GM21367 (cell line): ENCODE measurements around the gene SCAMP4.
A peak's percentile ranks its signal among the peaks of the same experiment; 100 is the strongest.

Source experiments
- ATAC-seq: cut with Tn5 transposase; IDR thresholded peaks from one replicate; pipeline ENCODE4 v1.9.1; 2021; ENCODE audit not compliant: unreplicated experiment

SCAMP4 gene, protein sequence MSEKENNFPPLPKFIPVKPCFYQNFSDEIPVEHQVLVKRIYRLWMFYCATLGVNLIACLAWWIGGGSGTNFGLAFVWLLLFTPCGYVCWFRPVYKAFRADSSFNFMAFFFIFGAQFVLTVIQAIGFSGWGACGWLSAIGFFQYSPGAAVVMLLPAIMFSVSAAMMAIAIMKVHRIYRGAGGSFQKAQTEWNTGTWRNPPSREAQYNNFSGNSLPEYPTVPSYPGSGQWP

DNA sequence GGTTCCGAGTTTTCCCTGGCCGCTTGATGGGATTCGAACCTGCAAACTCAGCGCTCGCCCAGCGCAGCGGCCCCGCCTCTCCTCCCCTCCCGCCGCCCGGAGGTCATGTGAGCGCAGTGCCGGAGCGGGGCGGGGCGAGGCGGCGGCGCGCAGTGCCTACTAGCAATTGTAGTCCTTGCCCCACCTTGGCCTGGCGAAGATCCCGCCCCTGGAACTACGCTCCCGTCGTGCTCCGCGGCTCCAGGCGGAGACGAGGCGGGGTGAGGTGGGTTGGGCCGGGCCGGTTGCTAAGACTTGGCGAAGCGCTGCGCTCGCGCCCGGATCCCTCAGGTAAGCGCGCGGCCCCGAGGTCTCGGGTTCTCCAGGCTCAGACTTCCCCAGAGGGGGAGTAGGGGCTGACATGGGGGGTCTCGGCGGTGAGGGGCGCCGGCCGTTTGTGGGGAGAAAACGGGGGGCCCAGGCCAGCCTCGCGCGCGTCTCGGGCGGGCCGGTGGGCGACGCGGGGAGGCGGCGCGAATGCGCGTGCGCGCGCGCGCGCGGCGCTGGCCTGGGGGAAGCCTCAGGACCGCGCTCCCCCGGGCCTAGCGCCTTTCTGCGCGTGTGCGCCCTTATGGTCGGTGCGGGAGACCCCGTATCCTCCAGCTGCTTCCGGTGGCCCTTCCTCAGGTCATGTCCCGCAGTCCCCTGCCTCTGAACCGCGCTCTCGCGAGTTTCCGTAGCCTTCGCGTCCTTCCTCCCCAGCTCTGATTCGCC is at the start of gene SCAMP4, which contains the start of gene ADAT3:
TSS of gene SCAMP4 (plus strand) at position 290 of the 753 bp plus-strand sequence. CDS start 9,621 bp downstream, outside the sequence.
TSS of gene ADAT3 (plus strand) at position 290 of the 753 bp plus-strand sequence. CDS start 6,649 bp downstream, outside the sequence.
- ATAC-seq, result peak; percentile 69

DNA sequence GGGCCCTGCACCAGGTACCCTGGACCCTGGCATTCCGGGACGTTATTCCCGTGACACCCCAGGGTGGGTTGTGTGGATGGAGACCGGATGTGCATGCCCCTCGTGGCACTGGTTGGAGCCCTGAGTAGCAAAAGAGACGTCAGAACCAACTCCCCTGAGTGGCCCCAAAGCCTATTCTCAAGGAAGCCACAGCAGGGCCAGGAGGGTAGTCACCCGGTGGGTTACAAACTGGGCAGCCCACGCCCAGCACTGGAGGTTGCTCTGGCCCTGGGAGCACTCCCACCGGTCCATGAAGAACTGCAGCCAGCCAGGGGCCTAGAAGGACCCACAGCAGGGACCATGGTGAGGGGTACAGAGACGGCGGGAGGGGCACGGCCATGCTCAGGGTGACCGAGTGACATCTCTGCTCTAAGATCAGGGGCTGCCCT is 49.4 kb upstream of the SCAMP4 start:
- no peak for ATAC-seq

DNA sequence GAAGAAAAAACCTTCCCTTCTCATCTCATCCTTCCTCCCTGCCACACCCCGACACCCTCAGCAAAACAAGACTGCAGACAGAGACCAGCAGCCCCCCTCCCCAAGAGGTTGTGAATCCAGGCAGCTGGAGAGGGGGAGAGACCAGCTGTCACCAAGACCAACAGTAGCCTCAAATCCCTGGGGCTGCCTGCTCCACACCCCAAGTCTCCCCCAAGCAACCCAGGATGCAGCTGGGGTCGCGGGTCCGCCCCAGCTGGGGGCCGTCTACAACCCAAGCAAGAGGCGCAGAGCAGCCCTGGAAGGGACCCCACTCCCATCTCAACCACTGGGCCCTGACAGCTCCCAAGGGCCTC is 48.9 kb upstream of the SCAMP4 start:
- ATAC-seq, result no peak

DNA sequence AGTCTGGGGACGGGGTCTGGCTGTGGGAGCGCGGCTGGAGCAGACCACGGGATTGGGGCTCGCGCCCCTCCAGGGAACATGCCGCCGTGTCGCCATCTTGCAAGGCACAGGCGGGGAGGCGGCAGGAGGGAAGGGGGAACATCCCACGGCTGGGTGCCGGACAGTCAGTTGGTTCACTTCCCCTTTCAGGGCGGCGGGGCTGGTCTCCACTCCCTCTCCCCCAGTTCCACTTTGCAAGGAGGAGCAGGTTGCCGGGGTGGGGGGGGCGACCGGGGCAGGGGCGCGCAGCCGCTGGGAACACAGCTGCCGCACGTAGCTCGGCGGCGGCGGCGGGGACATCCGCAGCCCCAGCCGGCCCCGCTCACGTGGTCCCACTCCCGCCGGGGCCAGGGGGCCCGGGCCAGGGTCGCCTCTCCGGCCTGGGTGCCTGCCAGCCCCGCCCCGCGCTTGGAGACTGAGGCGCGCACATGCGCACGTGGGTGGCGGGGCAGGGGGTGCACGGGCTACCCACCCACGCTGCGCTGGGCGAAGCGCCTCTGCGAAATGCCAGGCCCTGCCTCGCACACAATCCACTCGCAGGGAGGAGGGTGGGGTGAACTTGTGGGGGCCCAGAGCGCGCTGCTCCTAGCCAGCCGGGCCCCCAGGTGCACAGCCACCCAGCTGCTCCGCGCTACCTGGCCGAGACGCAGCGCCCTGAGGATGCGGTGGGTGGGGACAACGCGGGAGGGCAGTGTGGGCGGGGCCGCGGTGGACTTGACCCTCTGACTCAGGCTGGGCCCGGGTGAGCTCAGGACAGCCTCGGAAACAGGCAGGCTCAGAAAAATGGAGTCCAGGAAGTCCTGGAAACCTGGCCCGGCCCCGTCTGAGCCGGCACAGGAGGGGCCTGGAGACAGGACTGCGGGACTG is 48.2 kb upstream of the SCAMP4 start:
- ATAC-seq, result no peak

DNA sequence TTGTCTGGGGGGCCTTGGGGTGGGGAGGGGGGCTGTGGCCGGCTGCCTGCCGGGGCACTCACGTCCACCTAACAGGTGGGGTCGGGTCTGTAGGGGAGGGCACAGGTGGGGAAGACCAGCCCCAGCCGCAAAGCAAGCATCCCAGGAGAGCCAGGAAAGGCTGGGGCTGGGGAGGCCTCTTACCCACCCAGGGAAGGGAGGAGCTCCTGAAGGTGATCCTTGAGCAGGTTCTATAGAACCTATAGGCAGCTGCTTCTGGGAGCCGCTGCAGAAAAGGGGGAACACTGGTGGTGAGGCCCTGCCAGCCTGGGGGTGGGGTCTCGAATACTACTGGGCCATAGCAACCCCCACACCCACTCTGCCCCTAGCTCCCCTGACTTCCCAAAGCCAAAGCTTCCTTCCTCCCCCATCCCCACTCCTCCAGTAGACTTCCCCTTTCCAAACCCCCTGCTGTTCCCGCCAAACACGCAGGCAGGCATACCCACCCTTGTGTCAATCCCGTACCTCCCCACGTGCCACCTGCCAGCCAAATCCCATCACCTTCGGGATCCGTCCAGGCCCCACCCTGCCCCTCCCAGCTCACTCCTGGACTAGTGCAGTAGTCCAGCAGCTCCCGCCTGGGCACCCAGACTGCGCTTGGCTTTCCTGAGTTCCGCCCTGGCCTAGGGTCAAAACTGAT is 47.4 kb upstream of the SCAMP4 start:
- no peak for ATAC-seq

DNA sequence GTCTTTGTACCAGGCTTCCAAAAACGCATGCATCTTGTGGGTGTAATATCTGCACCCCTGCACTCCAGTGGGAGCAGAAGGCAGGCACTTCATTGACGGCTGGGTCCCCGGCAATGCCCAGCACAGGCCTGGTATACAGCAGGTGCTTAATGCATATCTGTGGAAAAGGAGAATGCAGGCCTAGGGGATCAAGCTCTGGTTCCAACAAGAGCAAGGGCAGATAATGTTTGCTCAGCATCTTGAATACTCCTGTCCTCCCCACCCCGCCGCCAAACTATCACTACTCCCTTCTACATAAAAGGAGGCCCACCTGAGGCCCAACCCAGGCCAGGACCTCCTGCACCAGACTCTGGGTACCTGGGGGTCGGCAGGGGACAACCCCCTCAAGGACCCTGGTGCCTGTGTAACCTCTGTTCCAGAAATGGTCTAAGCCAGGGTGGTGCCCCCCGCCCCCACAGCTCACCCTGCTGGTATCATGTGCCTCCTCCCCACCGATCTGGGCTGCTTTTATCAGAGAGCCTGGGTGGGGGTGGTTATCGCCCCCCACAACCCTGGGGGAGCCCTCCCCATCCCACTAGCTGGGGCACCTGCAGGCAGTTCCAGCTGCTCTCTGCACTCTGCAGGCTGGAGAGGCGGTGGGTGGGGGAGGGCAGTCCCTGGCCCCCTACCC is 46.7 kb upstream of the SCAMP4 start:
- ATAC-seq, result no peak

DNA sequence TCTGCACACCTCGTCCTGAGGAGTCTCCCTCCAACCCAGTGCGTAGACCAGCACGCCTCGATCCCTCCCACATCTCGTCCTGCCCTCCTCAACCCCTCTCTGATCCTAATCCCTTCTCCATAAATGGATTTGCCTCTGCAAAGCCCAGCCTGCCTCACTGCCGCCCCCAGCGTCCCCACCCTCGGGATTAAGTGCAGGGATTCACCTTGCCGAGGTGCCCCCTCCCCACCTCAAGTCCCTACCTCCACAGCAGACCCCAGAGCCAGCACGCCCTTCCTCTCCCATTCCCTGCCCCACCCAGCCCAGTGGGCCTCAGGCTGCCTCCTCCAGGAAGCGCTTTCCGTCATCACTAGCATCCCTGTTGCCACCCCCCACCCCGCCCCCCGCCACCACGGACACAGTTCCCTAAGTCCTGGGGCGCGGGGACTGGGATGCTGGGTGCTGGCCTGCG is 45.8 kb upstream of the SCAMP4 start:
- no peak for ATAC-seq

DNA sequence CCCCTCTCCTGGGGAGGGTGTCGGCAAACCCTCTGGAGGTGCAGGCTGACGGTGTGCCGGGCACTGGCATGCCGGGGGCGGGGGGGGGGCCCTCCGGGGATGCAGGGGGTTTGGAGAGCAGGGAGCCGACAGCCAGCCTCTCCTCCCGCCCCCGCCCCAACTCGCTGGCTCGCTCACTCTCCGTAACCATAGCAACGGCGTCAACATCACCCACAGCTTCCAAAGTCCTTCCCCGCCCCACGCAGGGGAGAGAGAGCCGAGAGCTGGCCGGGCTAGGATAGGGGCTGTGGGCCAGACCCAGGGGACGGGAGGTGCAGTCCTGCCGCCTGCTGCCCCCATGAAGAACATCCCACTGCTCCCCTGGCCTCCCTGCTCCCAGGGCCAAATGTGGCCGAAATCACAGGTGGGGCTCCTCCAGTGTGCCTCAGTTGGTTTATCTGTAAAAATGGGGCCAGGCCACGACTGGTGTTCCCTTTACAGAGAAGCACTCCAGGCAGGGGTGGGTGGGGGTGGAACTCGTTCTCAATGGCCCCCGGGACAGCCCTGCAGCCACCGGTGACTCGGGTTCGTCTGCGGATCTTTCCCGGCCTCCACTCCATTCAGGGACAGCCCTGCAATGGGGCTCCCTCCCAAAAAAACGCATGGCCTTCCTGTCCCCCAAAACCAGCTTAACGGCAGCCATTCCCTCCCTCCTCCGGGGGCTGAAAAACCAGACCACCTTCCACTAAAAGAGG is 45.0 kb upstream of the SCAMP4 start:
- no peak for ATAC-seq

DNA sequence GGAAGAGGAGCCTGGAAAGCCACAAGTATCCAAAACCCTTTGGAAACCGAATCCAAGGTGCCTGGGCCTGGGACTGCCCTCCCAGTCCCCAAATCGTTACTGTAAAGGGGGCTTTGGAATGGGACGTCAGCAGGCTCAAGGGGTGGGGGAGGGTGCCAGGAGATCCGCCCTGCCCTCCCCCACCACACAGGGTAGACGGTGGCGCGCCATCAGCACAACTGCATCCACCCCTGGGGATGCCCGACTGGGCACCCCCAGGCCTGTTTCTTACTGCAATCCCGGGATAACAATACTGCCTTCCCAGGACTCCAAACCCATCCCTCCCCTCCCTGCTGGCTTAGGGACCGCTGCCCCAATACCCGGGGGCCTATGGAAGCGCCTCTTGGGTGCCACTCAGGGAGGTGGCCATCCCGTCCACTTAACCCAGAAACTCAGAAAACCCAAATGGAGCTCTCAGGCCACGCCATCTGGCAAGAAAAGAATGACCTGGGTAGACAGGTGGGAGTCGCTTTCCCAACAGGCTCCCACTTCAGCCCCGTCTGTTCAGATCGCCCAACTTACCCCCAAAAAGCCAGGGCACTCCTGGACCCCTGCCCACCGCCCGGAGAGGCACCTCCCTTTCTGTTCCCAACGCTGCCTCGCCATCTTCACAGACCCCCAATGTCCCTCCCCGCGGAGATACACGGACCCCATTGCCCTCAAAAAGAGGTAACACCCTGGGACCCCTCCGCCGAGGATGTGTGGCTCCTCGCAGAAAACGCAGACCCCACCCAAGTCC is 44.2 kb upstream of the SCAMP4 start:
- ATAC-seq, result no peak

DNA sequence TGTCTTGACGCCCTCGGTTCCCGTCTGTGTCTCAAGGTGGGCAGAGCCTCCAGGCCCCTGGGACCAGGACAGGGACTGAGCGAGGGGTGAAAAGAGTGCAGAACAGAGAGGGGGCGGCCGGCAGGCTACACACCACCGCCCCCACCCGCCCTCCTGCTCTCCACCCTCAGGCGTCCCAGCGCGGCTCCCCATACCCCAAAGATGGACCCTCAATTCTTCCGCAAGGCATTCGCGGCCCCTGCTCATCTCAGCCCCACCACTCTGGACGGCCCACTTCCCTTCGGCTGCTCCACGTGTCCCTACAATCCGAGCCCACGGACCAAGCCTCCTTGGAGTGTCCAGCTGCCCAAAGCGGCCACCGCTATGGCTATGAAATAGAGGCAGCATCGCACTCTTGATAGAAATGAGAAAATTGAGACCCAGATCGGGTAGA is 43.6 kb upstream of the SCAMP4 start:
- ATAC-seq, result no peak

DNA sequence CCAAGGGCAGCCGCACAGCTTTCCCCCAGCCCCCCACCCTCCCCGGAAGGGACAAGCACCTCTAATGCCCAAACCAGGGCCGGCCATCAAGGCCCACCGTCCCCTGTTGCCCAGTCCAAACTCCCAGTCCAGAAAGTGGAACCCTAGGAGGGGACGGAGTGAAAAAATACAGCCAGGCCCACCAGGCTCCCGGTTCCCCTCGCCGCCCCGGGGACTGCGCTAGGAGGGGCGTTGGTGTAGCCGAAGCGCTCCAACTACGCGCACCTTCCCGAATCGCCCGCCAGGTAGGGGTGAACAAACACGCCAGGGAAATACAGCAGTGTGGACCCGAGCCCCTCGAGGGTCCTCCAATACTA is 43.2 kb upstream of the SCAMP4 start:
- no peak for ATAC-seq

DNA sequence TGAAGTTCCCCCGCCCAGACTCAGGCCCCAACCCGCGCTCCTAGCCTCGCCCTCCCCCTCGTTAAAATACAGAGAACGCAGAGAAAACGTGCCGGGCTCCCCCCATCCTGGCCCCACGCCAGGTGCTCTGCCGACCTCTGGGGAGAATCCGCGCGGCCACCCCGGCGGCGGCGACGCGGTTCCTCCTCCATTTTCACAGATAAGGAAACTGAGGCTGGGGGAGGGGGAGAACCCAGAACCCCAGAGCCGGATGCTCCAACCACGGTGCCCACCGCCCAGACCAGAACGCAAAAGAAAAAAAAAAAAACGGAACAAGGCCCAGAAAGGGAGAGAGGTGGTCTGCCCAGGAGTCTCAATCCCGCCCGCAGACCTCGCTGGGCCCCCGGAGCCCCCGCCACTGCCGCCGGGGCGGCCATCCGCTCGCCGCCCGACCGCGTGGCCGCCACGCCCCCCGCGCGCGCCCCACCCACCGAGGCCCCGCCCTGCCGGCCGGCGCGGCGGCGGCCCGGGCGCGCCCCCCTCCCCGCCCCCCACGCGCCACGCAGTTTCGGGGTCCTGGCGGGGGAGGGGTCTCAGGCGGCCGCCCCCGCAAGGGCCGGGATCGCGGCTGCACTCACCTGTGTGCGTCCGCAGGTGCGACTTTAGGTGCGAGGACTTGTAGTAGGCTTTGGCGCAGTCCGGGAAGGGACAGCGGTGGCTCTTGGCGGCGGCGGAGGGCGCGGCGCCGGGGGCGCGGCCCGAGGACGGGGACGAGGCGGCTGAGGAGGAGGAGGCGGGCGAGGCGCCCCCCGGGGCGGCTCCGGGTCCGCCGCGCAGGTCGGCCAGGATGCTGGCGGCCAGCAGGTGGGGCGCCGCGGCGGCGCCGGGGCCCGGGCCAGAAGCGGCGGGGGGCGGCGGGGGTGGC is 42.5 kb upstream of the SCAMP4 start:
- ATAC-seq, result no peak

DNA sequence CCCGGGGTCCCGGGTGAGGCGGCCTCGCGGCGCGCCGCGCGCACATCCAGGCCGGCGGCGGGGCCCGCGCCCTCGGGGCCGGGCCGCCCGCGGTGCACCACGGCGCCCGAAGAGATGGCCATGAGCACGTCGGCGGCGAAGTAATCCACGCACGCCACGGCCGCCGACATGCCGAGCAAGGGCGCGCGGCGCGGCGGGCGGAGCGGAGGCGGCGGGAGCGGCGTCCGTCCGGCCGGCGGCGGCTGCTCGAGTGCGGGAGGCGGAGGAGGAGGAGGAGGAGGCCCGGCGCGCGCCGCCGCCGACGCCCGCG is 41.9 kb upstream of the SCAMP4 start, which contains the start of gene KLF16:
TSS of gene KLF16 (minus strand) at position 252 of the 310 bp plus-strand sequence. CDS start at position 170, 82 bp downstream.
- ATAC-seq, result no peak

DNA sequence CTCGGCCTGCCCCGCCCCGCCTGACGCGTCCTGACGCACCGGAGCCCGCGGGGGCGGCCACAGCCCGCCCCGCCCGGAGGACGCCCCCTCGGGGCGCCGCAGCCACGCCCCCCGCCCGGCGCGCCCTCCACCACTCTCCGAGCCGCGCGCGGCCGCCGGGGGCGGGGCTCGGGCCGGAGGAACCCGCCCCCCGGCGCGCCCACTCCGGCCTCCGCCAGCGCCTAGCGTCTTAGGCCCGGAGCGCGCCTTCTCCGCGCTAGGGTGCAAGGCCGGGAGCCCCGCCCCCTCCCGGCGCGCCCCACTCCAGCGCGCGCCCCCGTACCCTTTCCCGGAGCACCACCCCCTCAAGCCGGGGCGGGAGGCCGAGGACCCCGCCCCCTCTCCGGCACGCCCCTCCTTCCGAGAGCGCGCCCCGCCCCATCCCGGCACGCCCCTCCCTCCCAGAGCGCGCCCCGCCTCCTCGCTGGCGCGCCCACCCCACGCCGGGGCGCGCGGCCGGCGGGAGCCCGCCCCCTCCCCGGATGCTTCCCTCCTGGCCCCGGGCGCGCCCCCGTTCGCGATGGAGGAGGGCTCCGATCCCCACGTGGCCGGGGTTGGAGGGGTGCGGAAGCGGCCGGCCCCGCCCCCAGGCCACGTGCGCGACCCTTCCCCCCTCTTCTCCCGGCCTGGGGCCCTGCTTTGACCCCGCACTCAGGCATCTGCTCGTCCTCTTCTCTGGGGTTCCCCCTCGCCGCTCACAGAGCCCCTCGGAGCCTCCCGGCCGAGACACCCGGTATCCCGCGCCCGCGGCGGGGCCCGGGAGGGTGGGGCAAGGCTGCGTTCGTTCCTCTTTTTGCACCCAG is 41.3 kb upstream of the SCAMP4 start:
- ATAC-seq, result peak; percentile 42

DNA sequence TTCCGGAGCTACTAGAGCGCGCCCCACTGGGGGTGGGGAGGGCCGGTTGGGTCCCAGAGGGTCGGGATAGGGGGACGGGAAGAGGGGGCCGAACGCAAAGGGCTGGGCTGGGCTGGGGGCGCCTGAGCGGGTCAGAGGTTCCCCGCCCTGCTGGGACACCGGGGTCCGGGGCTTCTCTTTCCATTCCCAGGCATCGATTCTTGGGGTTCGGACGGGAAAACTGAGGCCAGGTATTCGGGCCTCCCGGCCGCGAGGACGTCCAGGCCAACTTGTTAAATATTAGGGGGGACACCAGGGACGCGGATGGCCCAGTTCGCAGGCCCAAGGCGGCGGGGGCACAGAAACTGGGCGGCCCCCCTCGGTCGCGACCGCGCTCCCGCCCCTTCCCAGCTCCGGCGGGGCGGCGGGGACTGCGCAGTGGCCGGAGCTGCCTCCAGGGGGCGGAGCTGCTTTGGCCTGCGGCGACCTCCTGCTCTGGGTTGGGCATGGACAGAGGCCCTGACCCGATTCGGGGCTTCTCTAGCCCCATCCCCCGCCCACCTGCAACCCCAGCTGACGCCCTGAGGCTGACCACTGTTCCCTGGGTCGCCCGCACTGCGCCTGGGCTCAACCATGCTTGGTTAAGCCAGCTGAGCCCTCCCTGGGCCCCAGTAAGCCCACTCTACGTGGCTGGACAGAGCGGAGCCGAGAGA is 40.6 kb upstream of the SCAMP4 start:
- no peak for ATAC-seq
